ENCODE results near the gene USP49. TPM values are rescaled to one million over a fixed set of nuclear protein-coding genes. Genes with fewer than 3 reads are reported as not detected.

The USP49 gene
- total and polyA plus RNA-seq, 8 donors: 0.98 to 2.4 (median 1.5) TPM

DNA sequence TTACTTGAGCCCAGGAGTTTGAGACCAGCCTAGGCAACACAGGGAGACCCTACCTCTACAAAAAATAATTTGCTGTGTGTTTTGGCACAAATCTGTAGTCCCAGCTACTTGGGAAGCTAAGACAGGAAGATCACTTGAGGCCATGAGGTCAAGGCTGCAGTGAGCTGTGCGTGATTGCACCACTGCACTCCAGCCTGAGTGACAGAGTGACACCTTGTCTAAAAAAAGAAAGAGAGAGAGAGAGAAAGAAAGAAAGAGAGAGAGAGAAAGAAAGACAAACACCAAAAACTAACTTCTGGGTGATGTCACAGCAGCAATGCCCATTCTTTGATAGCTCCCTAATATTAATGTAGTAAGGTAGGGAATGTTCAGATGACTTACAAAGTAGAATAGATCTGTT is 20.4 kb downstream of the USP49 start:
- no peaks in the 10 kb centered on the region for H3K36me3 ChIP-seq
- intact Hi-C loops (cut with DNase I): no loop called here
- no peaks in the 10 kb centered on the region for H3K27me3 ChIP-seq
- FAIRE-seq (no peak), ATAC-seq (no peak), DNase-seq (no peak)
- no peak overlapping the region for H3K4me3 ChIP-seq
- H3K9me3 ChIP-seq: no peaks in the 10 kb centered on the region
- WGBS, 2 donors: 87 to 89% methylated on average over 1 of the region's 1 CpG
- TF ChIP-seq, protein P1, sequence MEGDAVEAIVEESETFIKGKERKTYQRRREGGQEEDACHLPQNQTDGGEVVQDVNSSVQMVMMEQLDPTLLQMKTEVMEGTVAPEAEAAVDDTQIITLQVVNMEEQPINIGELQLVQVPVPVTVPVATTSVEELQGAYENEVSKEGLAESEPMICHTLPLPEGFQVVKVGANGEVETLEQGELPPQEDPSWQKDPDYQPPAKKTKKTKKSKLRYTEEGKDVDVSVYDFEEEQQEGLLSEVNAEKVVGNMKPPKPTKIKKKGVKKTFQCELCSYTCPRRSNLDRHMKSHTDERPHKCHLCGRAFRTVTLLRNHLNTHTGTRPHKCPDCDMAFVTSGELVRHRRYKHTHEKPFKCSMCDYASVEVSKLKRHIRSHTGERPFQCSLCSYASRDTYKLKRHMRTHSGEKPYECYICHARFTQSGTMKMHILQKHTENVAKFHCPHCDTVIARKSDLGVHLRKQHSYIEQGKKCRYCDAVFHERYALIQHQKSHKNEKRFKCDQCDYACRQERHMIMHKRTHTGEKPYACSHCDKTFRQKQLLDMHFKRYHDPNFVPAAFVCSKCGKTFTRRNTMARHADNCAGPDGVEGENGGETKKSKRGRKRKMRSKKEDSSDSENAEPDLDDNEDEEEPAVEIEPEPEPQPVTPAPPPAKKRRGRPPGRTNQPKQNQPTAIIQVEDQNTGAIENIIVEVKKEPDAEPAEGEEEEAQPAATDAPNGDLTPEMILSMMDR (IDR thresholded peaks at IDR 0.05): no peak
- H3K4me1 ChIP-seq: no peaks in the 10 kb centered on the region
- no peak overlapping the region for H3K27ac ChIP-seq

DNA sequence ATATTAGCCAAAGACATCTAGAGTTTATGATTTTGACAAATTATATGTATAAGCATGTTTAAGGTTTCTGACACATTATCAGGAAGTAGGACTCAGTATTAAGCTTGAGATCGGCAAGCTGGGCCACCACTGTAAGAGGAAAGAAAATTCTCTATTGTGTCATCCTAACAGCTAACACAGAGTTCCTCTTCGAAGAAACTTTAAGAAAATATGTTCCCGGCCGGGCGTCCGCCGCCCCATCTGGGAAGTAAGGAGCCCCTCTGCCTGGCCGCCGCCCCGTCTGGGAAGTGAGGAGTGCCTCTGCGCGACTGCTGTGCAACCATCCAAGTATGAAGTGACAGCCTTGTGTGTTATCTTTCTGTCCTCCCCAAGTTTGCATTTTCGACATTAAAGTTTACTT is 23.0 kb downstream of the USP49 start:
- ATAC-seq (no peak), DNase-seq (no peak), FAIRE-seq (no peak)
- Histone ChIP-seq H3K4me3 (no peak overlapping the region), H3K36me3 (no peaks in the 10 kb centered on the region), H3K9me3 (no peaks in the 10 kb centered on the region), H3K27ac (no peak overlapping the region), H3K27me3 (no peaks in the 10 kb centered on the region), H3K4me1 (no peaks in the 10 kb centered on the region)
- TF ChIP-seq, protein P1 (IDR thresholded peaks at IDR 0.05): no peak
- WGBS, 2 donors: 93 to 95% methylated on average over 13 of the region's 13 CpGs
- intact Hi-C loops (cut with DNase I): no loop called here

DNA sequence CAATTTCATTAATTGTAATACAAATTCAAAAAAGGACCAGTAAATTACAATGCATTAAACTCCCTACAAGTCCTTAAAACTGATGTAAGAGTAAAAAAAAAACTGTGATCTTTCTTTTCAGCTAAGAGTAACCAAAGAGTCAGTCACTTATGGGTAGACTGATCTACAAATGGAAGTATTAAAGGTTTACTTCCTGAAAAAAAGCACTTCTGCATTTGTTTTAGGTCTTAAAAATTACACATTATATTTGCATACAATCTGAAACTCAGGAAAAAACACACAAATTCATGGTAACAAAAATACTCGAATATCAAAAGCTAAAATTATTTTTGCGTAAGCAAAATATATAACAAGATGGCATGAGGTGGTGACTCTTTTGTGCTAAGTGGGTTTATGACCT is 23.5 kb downstream of the USP49 start:
- ATAC-seq (no peak), FAIRE-seq (no peak)
- WGBS, 2 donors: 81 to 88% methylated on average over 2 of the region's 2 CpGs

DNA sequence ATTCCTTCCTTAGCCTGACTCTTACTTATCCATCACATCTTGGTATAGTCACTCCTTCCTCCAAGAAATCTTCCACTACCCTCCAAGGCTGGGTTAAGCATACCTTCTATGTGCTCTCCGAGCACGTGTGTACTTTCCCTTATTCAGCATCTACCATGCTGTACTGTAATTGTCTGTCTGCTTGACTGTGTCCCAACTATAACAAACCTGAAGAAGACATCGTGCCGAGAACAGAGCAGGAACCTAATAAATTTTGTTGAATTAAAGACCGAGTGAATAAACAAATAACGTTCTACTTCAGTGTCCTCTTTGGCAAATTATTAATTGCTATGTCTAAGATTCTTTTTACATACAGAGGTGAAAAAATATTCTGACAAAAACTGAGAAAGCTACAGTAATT is 35.8 kb downstream of the USP49 start:
- TF ChIP-seq, protein P1 (IDR thresholded peaks at IDR 0.05): no peak
- no peak overlapping the region for H3K4me3 ChIP-seq
- intact Hi-C loops (cut with DNase I): loop anchor here in 1 of 3 donors (10.0 kb wide), 1 partner anchor 75 kb away; no protein-coding TSS in a partner anchor
- no peaks in the 10 kb centered on the region for H3K36me3 ChIP-seq
- H3K27me3 ChIP-seq: no peaks in the 10 kb centered on the region
- H3K9me3 ChIP-seq: no peaks in the 10 kb centered on the region
- WGBS, 2 donors: 89 to 91% methylated on average over 6 of the region's 6 CpGs
- FAIRE-seq (no peak), ATAC-seq (no peak), DNase-seq (no peak)
- no peak overlapping the region for H3K27ac ChIP-seq
- no peaks in the 10 kb centered on the region for H3K4me1 ChIP-seq

More for the DNA sequence above, 23.5 kb downstream of the USP49 start:
- no peak for DNase-seq
- no peaks in the 10 kb centered on the region for H3K36me3 ChIP-seq
- no peak overlapping the region for H3K4me3 ChIP-seq
- H3K27me3 ChIP-seq: no peaks in the 10 kb centered on the region
- TF ChIP-seq, protein P1 (IDR thresholded peaks at IDR 0.05): no peak
- no peaks in the 10 kb centered on the region for H3K9me3 ChIP-seq
- intact Hi-C loops (cut with DNase I): no loop called here
- no peaks in the 10 kb centered on the region for H3K4me1 ChIP-seq
- no peak overlapping the region for H3K27ac ChIP-seq

DNA sequence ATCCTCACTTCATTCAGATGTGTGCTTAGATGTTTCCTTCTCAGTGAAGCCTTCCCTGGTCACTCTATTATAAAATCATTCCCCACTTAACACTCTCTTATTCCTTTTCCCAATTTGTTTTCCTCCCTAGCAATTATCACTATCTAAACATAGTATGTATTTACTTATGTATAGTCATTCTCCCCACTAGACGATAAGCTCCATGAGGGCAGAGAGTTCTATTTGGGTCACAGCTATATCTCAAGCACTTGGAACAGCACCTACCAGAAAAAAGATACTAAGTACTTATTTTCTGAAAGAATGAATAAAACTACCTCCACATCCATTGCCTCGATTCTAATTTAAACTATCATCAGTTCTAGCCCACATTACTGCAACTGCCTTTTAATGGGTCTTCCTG is 36.5 kb downstream of the USP49 start:
- FAIRE-seq (no peak), ATAC-seq (no peak), DNase-seq (no peak)
- H3K36me3 ChIP-seq: no peaks in the 10 kb centered on the region
- no peak overlapping the region for H3K27ac ChIP-seq
- intact Hi-C loops (cut with DNase I): loop anchor here in 1 of 3 donors (10.0 kb wide), 1 partner anchor 76 kb away; no protein-coding TSS in a partner anchor
- H3K27me3 ChIP-seq: no peaks in the 10 kb centered on the region
- TF ChIP-seq, protein P1 (IDR thresholded peaks at IDR 0.05): no peak
- H3K4me3 ChIP-seq: no peak overlapping the region
- WGBS, 2 donors: 77 to 81% methylated on average over 2 of the region's 2 CpGs
- H3K4me1 ChIP-seq: no peaks in the 10 kb centered on the region
- no peaks in the 10 kb centered on the region for H3K9me3 ChIP-seq

All from pancreas (tissue), 10 donors.